Neural cell (in vitro differentiated cells): ENCODE results near the gene PRKCQ.

Experiments used
- EP300 ChIP-seq: fragments of 450-650 bp; conservative IDR thresholded peaks from 2 replicates; pipeline ENCODE4 v1.6.1; 2014; ENCODE audit warnings: antibody characterized with exemption, mild to moderate bottlenecking, moderate library complexity; ENCODE audit not compliant: poor library complexity, severe bottlenecking
- EZH2 ChIP-seq: fragments of 200-600, 300-800 bp; shearing (Covaris generic), sonication (generic); IDR thresholded peaks from 2 replicates; pipeline ENCODE4 v1.6.1; 2014; ENCODE audit warnings: antibody characterized with exemption, low read length, borderline replicate concordance, mild to moderate bottlenecking; ENCODE audit not compliant: insufficient read depth, poor library complexity, severe bottlenecking
- RAD21 ChIP-seq: fragments of 450-650 bp; conservative IDR thresholded peaks from 2 replicates; pipeline ENCODE4 v1.6.1; 2014; ENCODE audit warnings: antibody characterized with exemption, mild to moderate bottlenecking, moderate library complexity
- TF ChIP-seq, protein P1 (sequence below): fragments of 450-650 bp; IDR thresholded peaks from 2 replicates; pipeline ENCODE4 v1.5.1; 2014; ENCODE audit warnings: antibody characterized with exemption, mild to moderate bottlenecking, moderate library complexity; ENCODE audit not compliant: poor library complexity, severe bottlenecking

DNA sequence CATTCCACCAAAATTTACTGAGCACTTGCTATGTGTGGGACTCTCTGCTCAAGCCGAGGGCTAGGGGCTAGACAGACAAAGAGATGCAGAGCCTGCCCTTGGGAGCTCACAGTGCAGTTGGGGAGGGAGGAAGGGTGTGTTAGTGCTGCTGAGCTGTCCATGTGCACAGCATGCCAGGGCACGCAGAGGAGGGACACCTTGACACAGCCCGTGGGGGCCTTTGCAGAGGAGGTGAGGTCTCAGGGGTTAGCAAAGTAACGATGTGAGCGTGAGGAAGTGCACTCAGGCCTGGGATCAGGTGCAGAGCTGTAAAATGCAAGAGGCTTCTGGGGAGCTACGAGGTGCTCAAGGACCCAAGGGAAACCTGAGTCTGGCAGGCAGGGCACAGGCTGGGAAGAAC lies 16.3 kb downstream of the PRKCQ start:
- no peak for TF ChIP-seq RAD21
- TF ChIP-seq EP300, result no peak
- no peak for TF ChIP-seq EZH2
- TF ChIP-seq, protein P1, sequence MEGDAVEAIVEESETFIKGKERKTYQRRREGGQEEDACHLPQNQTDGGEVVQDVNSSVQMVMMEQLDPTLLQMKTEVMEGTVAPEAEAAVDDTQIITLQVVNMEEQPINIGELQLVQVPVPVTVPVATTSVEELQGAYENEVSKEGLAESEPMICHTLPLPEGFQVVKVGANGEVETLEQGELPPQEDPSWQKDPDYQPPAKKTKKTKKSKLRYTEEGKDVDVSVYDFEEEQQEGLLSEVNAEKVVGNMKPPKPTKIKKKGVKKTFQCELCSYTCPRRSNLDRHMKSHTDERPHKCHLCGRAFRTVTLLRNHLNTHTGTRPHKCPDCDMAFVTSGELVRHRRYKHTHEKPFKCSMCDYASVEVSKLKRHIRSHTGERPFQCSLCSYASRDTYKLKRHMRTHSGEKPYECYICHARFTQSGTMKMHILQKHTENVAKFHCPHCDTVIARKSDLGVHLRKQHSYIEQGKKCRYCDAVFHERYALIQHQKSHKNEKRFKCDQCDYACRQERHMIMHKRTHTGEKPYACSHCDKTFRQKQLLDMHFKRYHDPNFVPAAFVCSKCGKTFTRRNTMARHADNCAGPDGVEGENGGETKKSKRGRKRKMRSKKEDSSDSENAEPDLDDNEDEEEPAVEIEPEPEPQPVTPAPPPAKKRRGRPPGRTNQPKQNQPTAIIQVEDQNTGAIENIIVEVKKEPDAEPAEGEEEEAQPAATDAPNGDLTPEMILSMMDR, result no peak
